Trophoblast cell (in vitro differentiated cells and primary cell): ENCODE data around the gene ITGB4.
A peak's percentile ranks its signal among the peaks of the same experiment; 100 is the strongest.

Experiments used
- DNase-seq, 2 donors: peaks; one replicate each; pipeline ENCODE4 v3.0.0-alpha.2; 2016
- H2AFZ ChIP-seq: 2 replicates; pipeline ENCODE4 v1.6.1; 2013; ENCODE audit warnings: low read length, moderate library complexity, mild to moderate bottlenecking; ENCODE audit not compliant: insufficient read depth, poor library complexity
- H2AK5ac ChIP-seq: 2 replicates; pipeline ENCODE4 v1.6.1; 2013; ENCODE audit warnings: mild to moderate bottlenecking, low read length
- H2BK120ac ChIP-seq: 2 replicates; pipeline ENCODE4 v1.6.1; 2013; ENCODE audit warnings: low read length, mild to moderate bottlenecking, moderate library complexity; ENCODE audit not compliant: insufficient read depth, poor library complexity
- H2BK12ac ChIP-seq: 2 replicates; pipeline ENCODE4 v1.6.1; 2013; ENCODE audit warnings: mild to moderate bottlenecking, low read length, moderate library complexity
- H2BK5ac ChIP-seq: 2 replicates; pipeline ENCODE4 v1.6.1; 2013; ENCODE audit warnings: low read length, low read depth, moderate library complexity, mild to moderate bottlenecking; ENCODE audit not compliant: poor library complexity
- H3K14ac ChIP-seq: 2 replicates; pipeline ENCODE4 v1.6.1; 2013; ENCODE audit warnings: mild to moderate bottlenecking, low read length
- H3K18ac ChIP-seq: 2 replicates; pipeline ENCODE4 v1.6.1; 2013; ENCODE audit warnings: mild to moderate bottlenecking, low read length
- H3K23ac ChIP-seq: 2 replicates; pipeline ENCODE4 v1.6.1; 2013; ENCODE audit warnings: low read length
- H3K27ac ChIP-seq: 2 replicates; pipeline ENCODE4 v1.5.1; 2013; ENCODE audit warnings: low read depth, mild to moderate bottlenecking, inconsistent platforms, low read length, moderate library complexity
- H3K27me3 ChIP-seq: 2 replicates; pipeline ENCODE4 v1.6.1; 2013; ENCODE audit warnings: inconsistent platforms, mild to moderate bottlenecking, low read length, moderate library complexity; ENCODE audit not compliant: insufficient read depth
- H3K36me3 ChIP-seq, 2 experiments: 1 replicate in 1 of 2; 2 replicates in 1 of 2; pipeline ENCODE4 v1.6.1; 2013; ENCODE audit warnings: low read length in 2 of 2, mild to moderate bottlenecking in 2 of 2, moderate library complexity in 1 of 2; ENCODE audit not compliant: insufficient read depth in 2 of 2, control insufficient read depth in 1 of 2
- H3K4ac ChIP-seq: 2 replicates; pipeline ENCODE4 v1.6.1; 2013; ENCODE audit warnings: low read depth, mild to moderate bottlenecking, low read length, moderate library complexity
- H3K4me1 ChIP-seq, 2 experiments: 1 replicate in 1 of 2; 2 replicates in 1 of 2; pipeline ENCODE4 v1.6.1; 2013; ENCODE audit warnings: low read length in 2 of 2, mild to moderate bottlenecking in 2 of 2, moderate library complexity in 1 of 2; ENCODE audit not compliant: insufficient read depth in 2 of 2, control insufficient read depth in 1 of 2
- H3K4me2 ChIP-seq: 2 replicates; pipeline ENCODE4 v1.6.1; 2013; ENCODE audit warnings: inconsistent platforms, mild to moderate bottlenecking, low read length, moderate library complexity
- H3K4me3 ChIP-seq: 2 replicates; pipeline ENCODE4 v1.5.1; 2013; ENCODE audit warnings: mild to moderate bottlenecking, low read depth, low read length, inconsistent platforms
- H3K79me1 ChIP-seq: one replicate; pipeline ENCODE4 v1.6.1; 2013; ENCODE audit warnings: low read length
- H3K79me2 ChIP-seq: 2 replicates; pipeline ENCODE4 v1.6.1; 2013; ENCODE audit warnings: low read length, mild to moderate bottlenecking; ENCODE audit not compliant: control insufficient read depth, insufficient read depth, poor library complexity
- H3K9ac ChIP-seq: 2 replicates; pipeline ENCODE4 v1.6.1; 2013; ENCODE audit warnings: mild to moderate bottlenecking, low read length
- H3K9me3 ChIP-seq: 2 replicates; pipeline ENCODE4 v1.6.1; 2013; ENCODE audit warnings: low read depth, mild to moderate bottlenecking, control low read depth, inconsistent platforms, low read length; ENCODE audit not compliant: insufficient read depth
- H4K12ac ChIP-seq: 2 replicates; pipeline ENCODE4 v1.6.1; 2013; ENCODE audit warnings: low read depth, mild to moderate bottlenecking, low read length, moderate library complexity
- H4K8ac ChIP-seq: 2 replicates; pipeline ENCODE4 v1.6.1; 2013; ENCODE audit warnings: low read depth, mild to moderate bottlenecking, low read length, moderate library complexity
- H4K91ac ChIP-seq: one replicate; pipeline ENCODE4 v1.6.1; 2013; ENCODE audit warnings: low read depth, mild to moderate bottlenecking, low read length, moderate library complexity
- WGBS: extraction: QIAGEN DNeasy Blood & Tissue Kit; methylation state at CpG from one replicate; pipeline ENCODE4 v1.1.7; 2013; ENCODE audit warnings: missing lambda C conversion rate; ENCODE audit not compliant: insufficient read length, insufficient coverage; ENCODE audit errors: extremely low coverage; 5-methylcytosine and 5-hydroxymethylcytosine counted together

The ITGB4 gene

DNA sequence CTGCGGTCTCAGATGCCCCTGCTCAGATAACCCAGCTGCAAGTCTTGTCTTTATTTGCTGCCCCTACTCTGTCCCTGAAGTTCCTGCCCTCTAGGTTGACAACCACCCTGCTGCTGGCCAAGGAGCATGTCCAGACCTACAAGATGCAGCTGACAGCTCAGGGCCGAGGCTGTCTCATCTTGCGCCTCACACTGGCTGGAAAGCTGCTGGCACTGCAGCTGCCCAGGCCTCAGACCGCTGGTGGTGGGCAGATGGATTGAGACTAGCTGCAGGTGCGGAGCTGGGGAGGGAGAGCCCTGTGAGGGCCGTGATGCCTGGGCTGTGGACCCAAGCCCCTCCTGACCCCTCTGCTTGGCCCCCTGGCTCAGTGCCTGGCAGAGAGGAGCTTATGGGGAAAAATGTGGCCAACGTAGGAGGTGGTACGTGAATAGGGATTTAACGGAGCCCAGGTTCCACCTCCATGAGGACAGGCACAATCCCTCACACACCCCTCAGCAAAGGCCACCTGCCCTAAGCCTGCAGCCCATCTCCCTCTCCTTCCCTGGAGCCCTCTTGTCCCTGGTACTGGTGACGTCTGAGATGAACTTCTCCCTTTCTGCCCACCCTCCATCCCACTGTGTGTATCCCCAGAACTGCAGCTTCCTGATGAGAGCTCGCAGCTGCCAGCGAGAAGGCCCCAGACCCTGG is 52.0 kb downstream of the ITGB4 start:
- Histone ChIP-seq H2BK5ac (no peak overlapping the region), H3K9me3 (no peaks in the 10 kb centered on the region), H2BK12ac (no peak overlapping the region), H3K9ac (no peak overlapping the region), H4K91ac (no peak overlapping the region), H2AFZ (no peak overlapping the region), H3K23ac (no peak overlapping the region), H3K4me1 (peaks cover 0 to 5% of the 10 kb centered on the region in 2 experiments), H3K27me3 (no peaks in the 10 kb centered on the region), H3K4ac (no peak overlapping the region), H4K8ac (no peak overlapping the region), H3K79me2 (no peaks in the 10 kb centered on the region), H3K18ac (no peak overlapping the region), H3K4me2 (no peak overlapping the region), H3K36me3 (peaks cover 2 to 16% of the 10 kb centered on the region in 2 experiments), H3K27ac (no peak overlapping the region), H2AK5ac (no peak overlapping the region), H4K12ac (no peak overlapping the region), H3K4me3 (no peak overlapping the region), H3K79me1 (no peaks in the 10 kb centered on the region), H2BK120ac (no peak overlapping the region), H3K14ac (no peak overlapping the region)
- no CpG with 5 or more reads among the region's 12 CpGs for WGBS
- DNase-seq, result peak in 1 of 2 donors; percentile 24

DNA sequence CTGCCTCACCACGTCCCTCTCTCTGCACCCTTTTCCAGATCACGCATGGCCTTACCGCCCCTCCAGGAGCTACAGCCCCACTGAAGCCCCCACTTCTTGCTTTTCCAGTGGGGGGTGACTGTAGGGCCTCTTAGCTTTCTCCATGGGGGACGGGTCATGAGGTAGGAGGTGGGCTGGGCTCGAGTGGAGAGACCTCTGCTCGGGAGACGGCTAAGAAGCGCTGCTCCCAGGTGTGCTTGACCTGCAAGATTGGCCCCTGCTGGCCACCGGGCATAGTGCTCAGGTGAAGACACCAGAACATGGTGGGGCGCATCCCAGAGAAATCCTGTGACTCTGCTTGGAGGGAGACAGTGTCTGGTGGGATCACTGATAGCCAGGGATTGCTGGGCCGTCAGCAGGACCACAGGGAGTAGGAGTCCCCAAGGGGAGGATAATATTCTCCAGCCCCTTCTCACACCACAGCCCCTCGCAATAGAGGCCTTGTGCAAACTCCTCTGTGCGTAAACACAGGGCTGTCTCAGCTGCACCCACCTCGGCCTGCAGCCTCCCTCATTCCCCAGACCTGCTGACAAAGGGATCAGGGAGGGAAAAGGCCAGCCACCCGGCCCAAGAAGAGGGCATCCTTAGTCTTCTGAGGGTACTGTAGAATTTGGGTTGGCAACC is 52.7 kb downstream of the ITGB4 start:
- Histone ChIP-seq H3K4me2 (no peak overlapping the region), H4K8ac (no peak overlapping the region), H3K4me3 (no peak overlapping the region), H3K18ac (no peak overlapping the region), H3K27ac (no peak overlapping the region), H2BK120ac (no peak overlapping the region), H3K79me1 (peaks cover 1% of the 10 kb centered on the region), H3K14ac (no peak overlapping the region), H3K23ac (no peak overlapping the region), H3K4ac (no peak overlapping the region), H2AFZ (no peak overlapping the region), H3K27me3 (no peaks in the 10 kb centered on the region), H3K4me1 (peaks cover 0 to 5% of the 10 kb centered on the region in 2 experiments), H2BK12ac (no peak overlapping the region), H3K36me3 (peaks cover 9 to 23% of the 10 kb centered on the region in 2 experiments), H4K91ac (no peak overlapping the region), H2BK5ac (no peak overlapping the region), H4K12ac (no peak overlapping the region), H3K9me3 (no peaks in the 10 kb centered on the region), H3K79me2 (peaks cover 6% of the 10 kb centered on the region), H2AK5ac (no peak overlapping the region), H3K9ac (no peak overlapping the region)
- DNase-seq, result peak in 1 of 2 donors; percentile 36
- no CpG with 5 or more reads among the region's 15 CpGs for WGBS

DNA sequence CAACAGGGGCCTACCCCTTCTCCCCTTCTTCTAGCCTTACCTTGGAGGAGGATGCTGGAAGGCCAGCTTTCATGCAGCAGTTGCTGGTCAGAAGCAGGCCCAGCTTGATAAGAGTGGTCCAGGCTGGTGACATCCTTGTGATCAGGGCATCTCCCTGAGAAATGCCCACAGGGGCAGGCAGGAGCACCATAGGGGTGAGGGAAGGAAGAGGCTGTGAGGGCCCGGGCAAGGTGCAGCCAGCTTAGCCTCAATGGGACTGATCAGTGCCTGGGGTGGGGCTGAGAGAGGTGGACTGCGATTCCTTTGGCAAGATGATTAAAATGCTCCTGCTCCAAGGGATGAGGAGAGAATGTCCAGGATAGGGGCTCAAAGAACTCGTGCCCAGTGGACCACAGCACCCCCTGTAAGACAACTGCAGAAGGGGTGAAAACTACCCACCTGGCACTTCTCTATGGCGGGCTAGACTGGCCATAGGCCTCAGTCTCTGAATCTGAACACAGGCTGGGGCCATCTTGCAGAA is 53.3 kb downstream of the ITGB4 start:
- Histone ChIP-seq H2BK12ac (no peak overlapping the region), H3K4ac (no peak overlapping the region), H2BK120ac (no peak overlapping the region), H3K23ac (no peak overlapping the region), H3K27me3 (no peaks in the 10 kb centered on the region), H3K9ac (no peak overlapping the region), H4K12ac (no peak overlapping the region), H4K91ac (no peak overlapping the region), H3K14ac (no peak overlapping the region), H4K8ac (no peak overlapping the region), H3K36me3 (peaks cover 10 to 23% of the 10 kb centered on the region in 2 experiments), H2BK5ac (no peak overlapping the region), H2AK5ac (no peak overlapping the region), H3K4me3 (no peak overlapping the region), H3K4me2 (no peak overlapping the region), H3K79me1 (peaks cover 7% of the 10 kb centered on the region), H3K18ac (no peak overlapping the region), H3K79me2 (peaks cover 12% of the 10 kb centered on the region), H3K4me1 (peaks cover 0 to 5% of the 10 kb centered on the region in 2 experiments), H3K27ac (no peak overlapping the region), H2AFZ (no peak overlapping the region), H3K9me3 (no peaks in the 10 kb centered on the region)
- WGBS, result no CpG with 5 or more reads among the region's 4 CpGs
- peak in 1 of 2 donors; percentile 25 for DNase-seq

GRCh38 chr17:75774991-75775668 is 53.9 kb downstream of the ITGB4 start:
- H3K79me1 ChIP-seq, result peaks cover 7% of the 10 kb centered on the region
- H4K91ac ChIP-seq, result no peak overlapping the region
- H3K27ac ChIP-seq, result no peak overlapping the region
- DNase-seq, result peak; percentile 63 to 72
- no peaks in the 10 kb centered on the region for H3K9me3 ChIP-seq
- no peak overlapping the region for H2BK12ac ChIP-seq
- no peak overlapping the region for H3K4me2 ChIP-seq
- H4K12ac ChIP-seq, result no peak overlapping the region
- no peaks in the 10 kb centered on the region for H3K27me3 ChIP-seq
- H3K23ac ChIP-seq, result no peak overlapping the region
- H3K14ac ChIP-seq, result no peak overlapping the region
- H3K79me2 ChIP-seq, result peaks cover 12% of the 10 kb centered on the region
- H3K4ac ChIP-seq, result no peak overlapping the region
- H3K4me1 ChIP-seq, result peaks cover 0 to 5% of the 10 kb centered on the region in 2 experiments
- no peak overlapping the region for H2BK120ac ChIP-seq
- H3K9ac ChIP-seq, result no peak overlapping the region
- no peak overlapping the region for H4K8ac ChIP-seq
- H2AFZ ChIP-seq, result no peak overlapping the region
- no peak overlapping the region for H3K4me3 ChIP-seq
- no peak overlapping the region for H2AK5ac ChIP-seq
- no CpG with 5 or more reads among the region's 6 CpGs for WGBS
- H3K36me3 ChIP-seq, result peaks cover 10 to 23% of the 10 kb centered on the region in 2 experiments
- H2BK5ac ChIP-seq, result no peak overlapping the region
- no peak overlapping the region for H3K18ac ChIP-seq
